SW480 (cell line): Measurements from ENCODE around the gene KCNJ6.

ENCODE experiments used
- DNase-seq: peaks from one replicate; pipeline ENCODE4 v3.0.0-alpha.2; 2016; ENCODE audit warnings: low spot score

Gene KCNJ6

GRCh38 chr21:37566790-37567615, 349.3 kb downstream of the KCNJ6 start:
- DNase-seq = no peak

GRCh38 chr21:37565530-37566223, 350.6 kb downstream of the KCNJ6 start:
- peak; percentile 38 for DNase-seq

GRCh38 chr21:37564924-37565529, 351.2 kb downstream of the KCNJ6 start:
- peak; percentile 23 for DNase-seq

- DNase-seq = peak; percentile 98
These were observed 351.8 kb downstream of the KCNJ6 start for GRCh38 chr21:37564341-37564923.

GRCh38 chr21:37563641-37564340, 352.5 kb downstream of the KCNJ6 start:
- peak; percentile 91 for DNase-seq

GRCh38 chr21:37562920-37563640, 353.2 kb downstream of the KCNJ6 start:
- no peak for DNase-seq

- DNase-seq = no peak
These were observed 354.0 kb downstream of the KCNJ6 start for GRCh38 chr21:37561941-37562919.

GRCh38 chr21:37561506-37561905, 354.8 kb downstream of the KCNJ6 start:
- DNase-seq = no peak

- DNase-seq = no peak
These were observed 355.9 kb downstream of the KCNJ6 start for GRCh38 chr21:37560385-37560784.

GRCh38 chr21:37558676-37559211, 357.5 kb downstream of the KCNJ6 start:
- no peak for DNase-seq
